H9 (cell line): ENCODE results near the gene KCND1. TPM values are rescaled to one million over a fixed set of nuclear protein-coding genes. Genes with fewer than 3 reads are reported as not detected.

Experiments
- DNase-seq: peaks from one replicate; pipeline ENCODE4 v3.0.0-alpha.2; 2017
- H2AFZ ChIP-seq: one replicate; pipeline ENCODE4 v1.6.1; 2013; ENCODE audit warnings: mild to moderate bottlenecking, low read length, control low read depth, moderate library complexity
- H2AK5ac ChIP-seq: 2 replicates; pipeline ENCODE4 v1.6.1; 2013; ENCODE audit warnings: low read length, control low read depth, mixed read lengths; ENCODE audit not compliant: insufficient read length
- H2BK120ac ChIP-seq: one replicate; pipeline ENCODE4 v1.6.1; 2013; ENCODE audit warnings: low read depth, mild to moderate bottlenecking, low read length, control low read depth, inconsistent platforms; ENCODE audit not compliant: poor library complexity, severe bottlenecking
- H2BK12ac ChIP-seq: 2 replicates; pipeline ENCODE4 v1.6.1; 2013; ENCODE audit warnings: low read length, control low read depth, mixed read lengths, low read depth; ENCODE audit not compliant: insufficient read length
- H2BK15ac ChIP-seq: 2 replicates; pipeline ENCODE4 v1.6.1; 2013; ENCODE audit warnings: low read depth, low read length, control low read depth
- H2BK20ac ChIP-seq: one replicate; pipeline ENCODE4 v1.6.1; 2013; ENCODE audit warnings: low read depth, mild to moderate bottlenecking, low read length, control low read depth, inconsistent platforms; ENCODE audit not compliant: poor library complexity, severe bottlenecking
- H2BK5ac ChIP-seq: 2 replicates; pipeline ENCODE4 v1.6.1; 2013; ENCODE audit warnings: low read length, control low read depth, mixed read lengths; ENCODE audit not compliant: insufficient read length
- H3K14ac ChIP-seq: 2 replicates; pipeline ENCODE4 v1.6.1; 2013; ENCODE audit warnings: low read length, control low read depth; ENCODE audit not compliant: insufficient read depth
- H3K18ac ChIP-seq: 2 replicates; pipeline ENCODE4 v1.6.1; 2013; ENCODE audit warnings: low read depth, mild to moderate bottlenecking, mixed read lengths, low read length, control low read depth; ENCODE audit not compliant: insufficient read length
- H3K23ac ChIP-seq: 2 replicates; pipeline ENCODE4 v1.6.1; 2013; ENCODE audit warnings: low read length, control low read depth, mixed read lengths, low read depth; ENCODE audit not compliant: insufficient read length
- H3K23me2 ChIP-seq: 2 replicates; pipeline ENCODE4 v1.6.1; 2013; ENCODE audit warnings: low read depth, mild to moderate bottlenecking, mixed read lengths, low read length, control low read depth; ENCODE audit not compliant: insufficient read length, poor library complexity, severe bottlenecking
- H3K27ac ChIP-seq: 2 replicates; pipeline ENCODE4 v1.5.1; 2013; ENCODE audit warnings: low read length, control low read depth, mixed read lengths, low read depth; ENCODE audit not compliant: insufficient read length
- H3K27me3 ChIP-seq: 2 replicates; pipeline ENCODE4 v1.6.1; 2013; ENCODE audit warnings: low read length, control low read depth, inconsistent platforms; ENCODE audit not compliant: insufficient read depth
- H3K4ac ChIP-seq: 2 replicates; pipeline ENCODE4 v1.6.1; 2013; ENCODE audit warnings: low read depth, mild to moderate bottlenecking, control low read depth, inconsistent platforms, low read length, moderate library complexity
- H3K4me1 ChIP-seq: 2 replicates; pipeline ENCODE4 v1.6.1; 2013; ENCODE audit warnings: low read length, control low read depth, inconsistent platforms; ENCODE audit not compliant: insufficient read depth
- H3K4me2 ChIP-seq: 2 replicates; pipeline ENCODE4 v1.6.1; 2013; ENCODE audit warnings: low read length, control low read depth, mixed read lengths; ENCODE audit not compliant: insufficient read length, insufficient read depth
- H3K56ac ChIP-seq: 2 replicates; pipeline ENCODE4 v1.6.1; 2013; ENCODE audit warnings: low read depth, mild to moderate bottlenecking, mixed read lengths, low read length, control low read depth; ENCODE audit not compliant: insufficient read length
- H3K79me1 ChIP-seq: 2 replicates; pipeline ENCODE4 v1.6.1; 2013; ENCODE audit warnings: low read depth, mild to moderate bottlenecking, moderate library complexity, low read length, control low read depth, inconsistent platforms; ENCODE audit not compliant: insufficient read depth, poor library complexity, severe bottlenecking
- H3K79me2 ChIP-seq: 2 replicates; pipeline ENCODE4 v1.6.1; 2013; ENCODE audit warnings: low read length, control low read depth, inconsistent platforms; ENCODE audit not compliant: insufficient read depth
- H3K9ac ChIP-seq: 2 replicates; pipeline ENCODE4 v1.6.1; 2013; ENCODE audit warnings: low read length, control low read depth, mixed read lengths; ENCODE audit not compliant: insufficient read length; ENCODE audit errors: extremely low read depth
- H3K9me3 ChIP-seq: one replicate; pipeline ENCODE4 v1.6.1; 2013; ENCODE audit warnings: low read depth, low read length, inconsistent platforms; ENCODE audit not compliant: control insufficient read depth
- H3T11ph ChIP-seq: one replicate; pipeline ENCODE4 v1.6.1; 2013; ENCODE audit warnings: mild to moderate bottlenecking, low read length, control low read depth, inconsistent platforms
- H4K20me1 ChIP-seq: one replicate; pipeline ENCODE4 v1.6.1; 2013; ENCODE audit not compliant: control insufficient read depth, insufficient read length, insufficient read depth
- H4K5ac ChIP-seq: 2 replicates; pipeline ENCODE4 v1.6.1; 2013; ENCODE audit warnings: low read depth, mild to moderate bottlenecking, mixed read lengths, low read length, control low read depth; ENCODE audit not compliant: insufficient read length
- H4K8ac ChIP-seq: replicated peaks from 2 replicates; pipeline ENCODE4 v1.6.1; 2013; ENCODE audit warnings: low read length, control low read depth, mixed read lengths, low read depth; ENCODE audit not compliant: insufficient read length
- H4K91ac ChIP-seq: 2 replicates; pipeline ENCODE4 v1.6.1; 2013; ENCODE audit warnings: low read depth, mild to moderate bottlenecking, moderate library complexity, mixed read lengths, low read length, control low read depth; ENCODE audit not compliant: insufficient read length
- H3K27ac Mint-ChIP-seq, 3 experiments: 2 replicates in 2 of 3; 3 replicates in 1 of 3; pipeline ENCODE4 v1.8.0; 2020 to 2021; ENCODE audit warnings: mixed read lengths in 3 of 3, mild to moderate bottlenecking in 1 of 3, moderate library complexity in 1 of 3
- H3K27me3 Mint-ChIP-seq: 2 replicates; pipeline ENCODE4 v1.8.0; 2021; ENCODE audit warnings: low read depth, mild to moderate bottlenecking, moderate library complexity, mixed read lengths
- H3K36me3 Mint-ChIP-seq, 3 experiments: 2 replicates in 2 of 3; 3 replicates in 1 of 3; pipeline ENCODE4 v1.8.0; 2020 to 2021; ENCODE audit warnings: low read depth in 3 of 3, mixed read lengths in 3 of 3; ENCODE audit not compliant: insufficient read depth in 1 of 3
- H3K4me1 Mint-ChIP-seq, 2 experiments: 2 replicates each; pipeline ENCODE4 v1.8.0; 2020; ENCODE audit warnings: mixed read lengths in 2 of 2
- H3K4me3 Mint-ChIP-seq, 2 experiments: 2 replicates in 1 of 2; 3 replicates in 1 of 2; pipeline ENCODE4 v1.8.0; 2020 to 2021; ENCODE audit warnings: mild to moderate bottlenecking in 2 of 2, mixed read lengths in 2 of 2, moderate library complexity in 1 of 2
- H3K9me3 Mint-ChIP-seq, 2 experiments: 2 replicates in 1 of 2; 3 replicates in 1 of 2; pipeline ENCODE4 v1.8.0; 2020; ENCODE audit warnings: mild to moderate bottlenecking in 2 of 2, mixed read lengths in 2 of 2, moderate library complexity in 1 of 2
- WGBS: extraction: QIAGEN DNeasy Blood & Tissue Kit; methylation state at CpG from one replicate; pipeline ENCODE4 v1.1.7; 2013; ENCODE audit warnings: missing lambda C conversion rate, low lambda C conversion rate, mixed read lengths; ENCODE audit not compliant: insufficient read length; ENCODE audit errors: extremely low coverage; 5-methylcytosine and 5-hydroxymethylcytosine counted together
- total RNA-seq: library from RNA; stranded (reverse); gene quantifications from 2 replicates; pipeline ENCODE4 v1.2.1, GENCODE V29; 2021
- TF ChIP-seq, protein P1 (sequence below): fragments of 200-600 bp; sonication (generic); conservative IDR thresholded peaks from 3 replicates; pipeline ENCODE4 v1.8.0; 2021; ENCODE audit warnings: antibody characterized with exemption, mild to moderate bottlenecking

The KCND1 gene
- total RNA-seq, 1 experiment from 2014 or later = 5.7 TPM

DNA sequence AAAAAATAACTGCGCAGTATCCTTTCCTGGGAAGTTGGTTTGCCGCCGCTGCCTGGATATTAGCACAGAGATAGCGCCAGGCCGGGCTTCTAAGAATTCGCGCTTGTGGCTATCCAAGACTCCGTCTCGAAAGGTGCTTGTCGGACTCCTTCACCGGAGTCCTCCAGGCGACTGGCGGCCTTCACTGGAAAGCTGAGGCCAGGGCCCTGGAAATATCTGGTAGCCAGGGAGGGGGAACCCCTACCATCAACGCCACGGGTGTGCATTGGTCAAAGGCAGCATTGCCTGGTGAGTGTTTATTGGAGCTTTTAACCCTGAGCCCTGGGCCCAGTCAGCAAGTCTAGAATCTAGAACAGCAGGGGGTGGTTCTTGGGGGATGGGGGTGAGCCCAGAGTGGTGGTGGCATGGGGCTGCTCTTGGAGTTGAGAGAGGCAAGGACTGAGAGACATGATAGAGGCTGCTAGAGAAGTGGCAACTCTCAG, 52.2 kb downstream of the KCND1 start:
- H3K36me3 Mint-ChIP-seq = peaks cover 54 to 67% (median 57%) of the 10 kb centered on the region in 3 experiments
- H3K56ac ChIP-seq = no peak overlapping the region
- H2AFZ ChIP-seq = no peak overlapping the region
- H2BK15ac ChIP-seq = no peak overlapping the region
- H2BK120ac ChIP-seq = no peak overlapping the region
- H3K4me3 Mint-ChIP-seq = peak overlapping the region; percentile 95 to 99
- H3K9me3 Mint-ChIP-seq = peaks cover 68 to 79% of the 10 kb centered on the region in 2 experiments
- H4K20me1 ChIP-seq = peaks cover 2% of the 10 kb centered on the region
- no peak overlapping the region; the same call in 1 of the 2 replicates for H3K4ac ChIP-seq
- H3K9me3 ChIP-seq = no peaks in the 10 kb centered on the region
- peak overlapping the region; percentile 76 for H3K18ac ChIP-seq
- H3K27me3 ChIP-seq = no peaks in the 10 kb centered on the region
- peaks cover 4% of the 10 kb centered on the region for H3K27me3 Mint-ChIP-seq
- H2BK12ac ChIP-seq = peak overlapping the region; percentile 13
- H2BK20ac ChIP-seq = no peak overlapping the region
- H3K23ac ChIP-seq = no peak overlapping the region
- no peak overlapping the region for H4K8ac ChIP-seq
- no CpG with 5 or more reads among the region's 15 CpGs for WGBS
- peak overlapping the region; percentile 88 for H3K9ac ChIP-seq
- H4K5ac ChIP-seq = peak overlapping the region; percentile 76
- DNase-seq = no peak
- peaks cover 4% of the 10 kb centered on the region for H3K79me1 ChIP-seq
- H3K4me1 ChIP-seq = peaks cover 11% of the 10 kb centered on the region; the same call in 1 of the 2 replicates
- TF ChIP-seq, protein P1, sequence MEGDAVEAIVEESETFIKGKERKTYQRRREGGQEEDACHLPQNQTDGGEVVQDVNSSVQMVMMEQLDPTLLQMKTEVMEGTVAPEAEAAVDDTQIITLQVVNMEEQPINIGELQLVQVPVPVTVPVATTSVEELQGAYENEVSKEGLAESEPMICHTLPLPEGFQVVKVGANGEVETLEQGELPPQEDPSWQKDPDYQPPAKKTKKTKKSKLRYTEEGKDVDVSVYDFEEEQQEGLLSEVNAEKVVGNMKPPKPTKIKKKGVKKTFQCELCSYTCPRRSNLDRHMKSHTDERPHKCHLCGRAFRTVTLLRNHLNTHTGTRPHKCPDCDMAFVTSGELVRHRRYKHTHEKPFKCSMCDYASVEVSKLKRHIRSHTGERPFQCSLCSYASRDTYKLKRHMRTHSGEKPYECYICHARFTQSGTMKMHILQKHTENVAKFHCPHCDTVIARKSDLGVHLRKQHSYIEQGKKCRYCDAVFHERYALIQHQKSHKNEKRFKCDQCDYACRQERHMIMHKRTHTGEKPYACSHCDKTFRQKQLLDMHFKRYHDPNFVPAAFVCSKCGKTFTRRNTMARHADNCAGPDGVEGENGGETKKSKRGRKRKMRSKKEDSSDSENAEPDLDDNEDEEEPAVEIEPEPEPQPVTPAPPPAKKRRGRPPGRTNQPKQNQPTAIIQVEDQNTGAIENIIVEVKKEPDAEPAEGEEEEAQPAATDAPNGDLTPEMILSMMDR = no peak
- peaks cover 30% of the 10 kb centered on the region for H3K79me2 ChIP-seq
- H3K27ac Mint-ChIP-seq = peak overlapping the region; percentile 93 to 97 (median 97)
- peaks cover 24 to 42% of the 10 kb centered on the region in 2 experiments for H3K4me1 Mint-ChIP-seq
- peak overlapping the region; percentile 47 for H2BK5ac ChIP-seq
- no peaks in the 10 kb centered on the region for H3K23me2 ChIP-seq
- H4K91ac ChIP-seq = peak overlapping the region; percentile 86
- H2AK5ac ChIP-seq = no peak overlapping the region
- peak overlapping the region; percentile 58; the same call in 1 of the 2 replicates for H3K14ac ChIP-seq
- H3K27ac ChIP-seq = peak overlapping the region; percentile 29
- H3K4me2 ChIP-seq = peak overlapping the region; percentile 63
- no peak overlapping the region for H3T11ph ChIP-seq
